GM12873 (cell line): Measurements from ENCODE around the gene TGFB1I1.

ENCODE experiments used
- TF ChIP-seq, protein P1 (sequence below): IDR thresholded peaks from 2 replicates; pipeline ENCODE4 v1.5.1; 2012; ENCODE audit warnings: low read depth, mild to moderate bottlenecking, moderate library complexity, low read length, control low read depth; ENCODE audit not compliant: insufficient read depth; ENCODE audit errors: missing control alignments

The TGFB1I1 gene

GRCh38 chr16:31498493-31498892 lies 26.5 kb downstream of the TGFB1I1 start:
- TF ChIP-seq, protein P1, sequence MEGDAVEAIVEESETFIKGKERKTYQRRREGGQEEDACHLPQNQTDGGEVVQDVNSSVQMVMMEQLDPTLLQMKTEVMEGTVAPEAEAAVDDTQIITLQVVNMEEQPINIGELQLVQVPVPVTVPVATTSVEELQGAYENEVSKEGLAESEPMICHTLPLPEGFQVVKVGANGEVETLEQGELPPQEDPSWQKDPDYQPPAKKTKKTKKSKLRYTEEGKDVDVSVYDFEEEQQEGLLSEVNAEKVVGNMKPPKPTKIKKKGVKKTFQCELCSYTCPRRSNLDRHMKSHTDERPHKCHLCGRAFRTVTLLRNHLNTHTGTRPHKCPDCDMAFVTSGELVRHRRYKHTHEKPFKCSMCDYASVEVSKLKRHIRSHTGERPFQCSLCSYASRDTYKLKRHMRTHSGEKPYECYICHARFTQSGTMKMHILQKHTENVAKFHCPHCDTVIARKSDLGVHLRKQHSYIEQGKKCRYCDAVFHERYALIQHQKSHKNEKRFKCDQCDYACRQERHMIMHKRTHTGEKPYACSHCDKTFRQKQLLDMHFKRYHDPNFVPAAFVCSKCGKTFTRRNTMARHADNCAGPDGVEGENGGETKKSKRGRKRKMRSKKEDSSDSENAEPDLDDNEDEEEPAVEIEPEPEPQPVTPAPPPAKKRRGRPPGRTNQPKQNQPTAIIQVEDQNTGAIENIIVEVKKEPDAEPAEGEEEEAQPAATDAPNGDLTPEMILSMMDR = no peak

- TF ChIP-seq, protein P1 = no peak
Observed at GRCh38 chr16:31499928-31500327, 28.0 kb downstream of the TGFB1I1 start.

DNA sequence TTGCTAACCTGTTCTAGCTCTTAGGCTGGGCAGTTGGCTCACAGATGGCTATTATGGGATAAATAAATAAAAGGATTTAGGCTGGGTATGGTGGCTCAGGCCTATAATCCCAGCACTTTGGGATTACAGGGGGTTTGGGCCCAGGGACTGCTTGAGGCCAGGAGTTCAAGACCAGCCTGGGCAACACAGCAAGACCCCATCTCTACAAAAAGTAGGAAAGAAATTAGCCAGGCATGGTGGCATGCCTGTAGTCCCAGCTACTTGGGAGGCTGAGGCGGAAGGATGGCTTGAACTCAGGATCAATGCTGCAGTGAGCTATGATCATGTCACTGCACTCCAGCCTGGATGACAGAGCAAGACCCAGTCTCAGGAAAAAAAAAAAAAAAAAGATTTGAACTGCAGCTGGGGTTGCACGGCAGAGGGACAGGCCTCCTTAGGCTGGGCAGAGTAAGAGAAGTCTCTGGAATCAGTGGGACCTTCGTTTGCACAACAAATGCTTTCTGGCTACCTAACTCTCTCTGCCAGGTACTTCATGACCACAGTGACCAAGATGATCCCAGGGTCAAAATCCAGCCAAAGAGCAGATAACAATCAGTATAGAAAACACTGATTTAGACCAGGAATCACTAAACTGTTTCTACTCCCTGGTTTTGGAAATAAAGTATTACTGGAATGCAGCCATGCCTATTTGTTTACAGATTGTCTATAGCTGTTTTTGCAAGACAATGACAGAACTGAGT lies 29.4 kb downstream of the TGFB1I1 start:
- TF ChIP-seq, protein P1 = no peak

- TF ChIP-seq, protein P1 = no peak
Observed at GRCh38 chr16:31501966-31502348, 30.0 kb downstream of the TGFB1I1 start.

- TF ChIP-seq, protein P1 = no peak
Observed at GRCh38 chr16:31502981-31503380, 31.0 kb downstream of the TGFB1I1 start.

GRCh38 chr16:31504159-31504558 lies 32.2 kb downstream of the TGFB1I1 start:
- TF ChIP-seq, protein P1 = no peak

DNA sequence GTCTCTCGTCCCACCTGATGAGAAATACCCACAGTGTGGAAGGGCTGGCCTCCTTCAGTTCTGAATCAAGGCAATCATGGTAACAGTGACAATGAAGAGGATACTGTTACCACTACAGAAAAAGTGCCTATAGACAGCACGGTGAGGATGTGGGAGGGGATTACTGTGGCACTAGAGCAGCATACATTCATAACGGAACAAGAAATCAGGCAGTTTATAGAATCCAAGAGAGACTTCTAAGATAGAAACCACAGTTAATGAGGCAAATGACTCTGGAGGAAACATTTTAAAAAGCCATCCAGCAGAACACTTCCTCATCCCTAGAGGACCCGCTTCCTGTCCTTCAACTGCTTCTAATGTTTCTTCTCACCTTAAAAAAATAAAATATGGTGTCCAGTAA lies 33.5 kb downstream of the TGFB1I1 start:
- TF ChIP-seq, protein P1 = no peak
